ENCODE results near the gene IGSF22.
"Not testable (repeated sequence)": the region's sequence is repeated elsewhere in the genome, so short reads cannot be mapped to it uniquely, and the experiment has no call there.

The IGSF22 gene

GRCh38 chr11:18691467-18692140, 34.4 kb downstream of the IGSF22 start:
- not testable (repeated sequence) for DNase-seq (ENCODE audit: low spot score)

GRCh38 chr11:18684267-18684666, 41.7 kb downstream of the IGSF22 start:
- no peak for DNase-seq (ENCODE audit: low spot score)

DNA sequence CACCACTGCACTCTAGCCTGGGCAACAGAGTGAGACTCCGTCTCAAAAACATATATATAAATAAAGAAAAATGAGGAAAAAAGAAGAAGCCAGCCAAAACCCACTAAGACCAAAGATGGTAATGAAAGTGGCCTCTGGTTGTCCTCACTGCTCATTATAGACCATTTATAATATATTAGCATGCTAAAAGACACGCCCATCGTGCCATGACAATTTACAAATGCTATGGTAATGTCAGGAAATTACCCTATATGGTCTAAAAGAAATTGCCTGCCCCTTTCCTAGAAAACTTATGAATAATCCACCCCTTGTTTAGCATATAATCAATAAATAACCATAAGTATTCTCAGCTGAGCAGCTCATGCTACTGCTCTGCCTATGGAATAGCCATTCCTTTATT, 43.5 kb downstream of the IGSF22 start:
- no peak for DNase-seq (ENCODE audit: low spot score)

GRCh38 chr11:18681949-18682348, 44.0 kb downstream of the IGSF22 start:
- not testable (repeated sequence) for DNase-seq (ENCODE audit: low spot score)

DNA sequence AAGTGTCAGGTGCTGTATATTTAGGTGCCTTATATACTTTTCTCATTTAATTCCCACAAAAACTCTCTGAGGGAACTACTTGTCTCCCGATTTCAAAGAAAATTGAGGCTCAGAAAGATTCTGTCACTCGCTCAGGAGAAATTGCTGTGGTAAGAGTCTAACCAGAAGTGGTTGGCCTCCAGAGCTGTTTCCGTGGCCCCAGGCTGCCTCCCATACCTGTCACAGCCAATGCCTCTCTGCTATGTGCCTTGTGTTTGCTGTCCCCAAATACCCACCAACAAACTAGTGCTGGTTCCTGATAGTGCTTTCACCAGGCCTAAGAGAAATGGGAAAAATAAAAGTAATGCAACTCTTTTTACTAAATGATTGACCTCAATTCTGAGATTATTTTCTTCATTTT, 48.4 kb downstream of the IGSF22 start:
- no peak for DNase-seq (ENCODE audit: low spot score)

DNA sequence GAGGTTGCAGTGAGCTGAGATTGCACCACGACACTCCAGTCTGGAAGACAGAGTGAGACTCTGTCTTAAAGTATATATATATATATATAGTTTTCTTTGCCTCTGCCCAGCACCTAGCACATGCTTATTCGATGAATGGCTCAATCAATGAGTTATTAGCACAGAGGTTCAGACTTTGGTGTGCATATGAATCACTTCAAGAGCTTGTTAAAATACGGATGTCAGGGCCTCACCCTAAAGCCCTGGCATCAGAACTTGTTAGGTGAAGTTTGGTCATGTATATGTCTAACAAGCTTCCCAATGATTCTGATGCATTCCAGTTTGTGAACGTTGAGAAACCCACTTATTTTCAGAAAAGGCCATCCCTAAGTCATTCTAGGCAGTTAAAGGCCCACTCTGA, 49.2 kb downstream of the IGSF22 start:
- DNase-seq (ENCODE audit: low spot score), result no peak

DNA sequence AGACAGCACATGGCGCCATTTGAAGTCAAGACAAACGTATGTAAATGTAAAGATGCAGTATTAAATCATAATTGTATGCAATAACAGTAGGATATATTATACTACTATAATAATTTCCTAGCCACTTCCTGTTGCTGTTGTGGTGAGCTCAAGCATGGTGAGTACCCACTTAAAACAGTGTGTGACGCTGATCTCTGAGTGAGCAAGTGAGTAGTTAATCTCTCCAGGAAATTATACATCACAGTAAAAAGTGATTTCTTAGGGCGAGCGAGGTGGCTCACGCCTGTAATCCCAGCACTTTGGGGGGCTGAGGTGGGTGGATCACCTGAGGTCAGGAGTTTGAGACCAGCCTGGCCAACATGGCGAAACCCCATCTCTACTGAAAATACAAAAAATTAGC, 53.8 kb downstream of the IGSF22 start:
- DNase-seq (ENCODE audit: low spot score), result not testable (repeated sequence)

DNA sequence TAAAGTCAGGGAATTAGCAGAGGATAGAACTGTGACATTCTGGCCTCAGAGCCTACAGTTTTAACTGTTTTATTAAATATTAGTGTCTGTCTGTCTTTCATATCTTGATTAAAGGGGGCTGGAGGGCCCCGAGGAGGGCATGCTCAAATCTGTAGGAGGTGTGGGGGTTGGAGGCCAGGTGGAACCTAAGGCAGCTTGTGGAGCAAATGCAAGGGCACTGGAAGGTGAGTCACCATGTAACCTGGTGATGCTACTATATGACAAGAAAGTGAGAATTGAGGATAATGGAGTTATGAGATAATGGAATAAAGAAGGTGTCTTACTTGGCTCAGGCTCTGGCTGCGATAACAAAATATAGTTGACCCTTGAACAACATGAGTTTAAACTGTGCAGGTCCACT, 54.7 kb downstream of the IGSF22 start:
- DNase-seq (ENCODE audit: low spot score), result no peak

- DNase-seq (ENCODE audit: low spot score), result no peak
These were observed 56.3 kb downstream of the IGSF22 start for GRCh38 chr11:18669711-18670110.

DNA sequence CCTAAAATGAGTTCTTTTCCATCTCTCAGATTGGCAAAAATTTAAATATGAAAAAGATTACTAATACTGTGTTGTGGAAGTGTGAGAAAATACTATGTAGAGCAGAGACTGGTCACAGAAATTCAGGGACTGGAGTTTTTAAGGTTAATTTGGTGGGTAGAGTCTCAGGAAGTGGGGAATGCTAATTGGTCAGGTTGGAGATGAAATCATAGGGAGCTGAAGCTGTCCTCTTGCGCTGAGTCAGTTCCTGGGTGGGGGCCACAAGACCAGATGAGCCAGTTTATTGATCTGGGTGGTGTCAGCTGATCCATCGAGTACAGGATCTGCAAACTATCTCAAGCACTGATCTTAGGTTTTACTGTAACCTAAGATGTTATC, 56.8 kb downstream of the IGSF22 start:
- DNase-seq (ENCODE audit: low spot score), result no peak

GRCh38 chr11:18668131-18668530, 57.9 kb downstream of the IGSF22 start:
- no peak for DNase-seq (ENCODE audit: low spot score)

GRCh38 chr11:18665353-18665872, 60.6 kb downstream of the IGSF22 start:
- DNase-seq (ENCODE audit: low spot score), result not testable (repeated sequence)

- DNase-seq (ENCODE audit: low spot score), result no peak
These were observed 68.3 kb downstream of the IGSF22 start for GRCh38 chr11:18657673-18658072.

Data from hepatic stellate cell (primary cell).